GM21529 (cell line): ENCODE data around the gene PLA2G4A.

Source experiments
- ATAC-seq: cut with Tn5 transposase; IDR thresholded peaks from one replicate; pipeline ENCODE4 v1.9.1; 2021; ENCODE audit not compliant: unreplicated experiment

Gene PLA2G4A

DNA sequence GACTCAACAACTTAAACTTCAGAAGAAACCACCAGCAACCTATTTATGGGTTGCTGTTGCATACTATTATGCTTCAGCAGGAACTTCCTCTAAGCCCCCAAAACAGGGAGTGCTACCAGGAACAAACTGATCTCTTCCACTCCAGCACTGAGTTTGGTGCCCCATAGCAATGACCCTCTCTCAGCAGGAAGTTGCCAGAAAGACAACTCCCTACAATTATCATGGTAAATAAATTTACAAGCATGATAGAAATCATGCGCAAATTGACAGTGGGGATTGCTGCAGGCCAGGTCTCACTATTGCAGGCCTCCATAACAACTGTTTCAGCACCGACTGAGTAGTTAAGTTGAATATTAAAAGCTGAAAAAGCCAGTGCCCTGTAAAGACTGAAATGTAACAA, 180.6 kb downstream of the PLA2G4A start:
- no peak for ATAC-seq

DNA sequence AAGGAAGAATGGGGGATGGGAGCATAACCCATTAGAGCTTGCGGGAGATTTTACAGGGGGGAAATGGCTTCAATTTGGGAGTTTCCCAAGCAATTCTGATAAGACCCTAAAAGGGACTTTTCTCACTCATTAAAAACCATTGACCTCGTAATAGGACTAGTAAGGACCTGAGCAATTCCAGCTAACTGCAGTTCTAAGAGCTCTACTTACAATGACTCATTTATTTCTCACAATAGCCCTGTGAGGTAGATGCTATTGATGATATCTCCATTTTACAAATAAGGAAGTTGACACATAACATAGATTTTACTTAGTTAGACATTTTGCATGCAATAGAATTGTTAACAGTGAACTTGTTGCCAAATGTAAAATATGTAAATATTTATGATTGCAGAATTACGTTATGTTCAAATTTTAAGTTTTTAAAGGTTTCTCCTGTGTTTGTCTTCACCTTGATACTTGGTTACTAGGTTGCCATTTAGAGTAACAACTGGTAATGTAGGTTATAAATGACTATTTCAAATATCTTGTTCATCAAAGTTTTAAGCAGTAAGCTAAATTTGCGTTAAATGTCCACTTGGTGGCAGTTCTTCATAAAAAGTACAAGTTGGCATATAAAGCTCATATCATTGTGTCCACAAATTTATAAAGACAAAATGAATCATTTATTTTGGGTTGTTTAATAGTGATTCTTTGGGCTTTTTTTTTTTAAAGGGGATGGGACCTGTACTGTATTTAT, 182.0 kb downstream of the PLA2G4A start:
- no peak for ATAC-seq

DNA sequence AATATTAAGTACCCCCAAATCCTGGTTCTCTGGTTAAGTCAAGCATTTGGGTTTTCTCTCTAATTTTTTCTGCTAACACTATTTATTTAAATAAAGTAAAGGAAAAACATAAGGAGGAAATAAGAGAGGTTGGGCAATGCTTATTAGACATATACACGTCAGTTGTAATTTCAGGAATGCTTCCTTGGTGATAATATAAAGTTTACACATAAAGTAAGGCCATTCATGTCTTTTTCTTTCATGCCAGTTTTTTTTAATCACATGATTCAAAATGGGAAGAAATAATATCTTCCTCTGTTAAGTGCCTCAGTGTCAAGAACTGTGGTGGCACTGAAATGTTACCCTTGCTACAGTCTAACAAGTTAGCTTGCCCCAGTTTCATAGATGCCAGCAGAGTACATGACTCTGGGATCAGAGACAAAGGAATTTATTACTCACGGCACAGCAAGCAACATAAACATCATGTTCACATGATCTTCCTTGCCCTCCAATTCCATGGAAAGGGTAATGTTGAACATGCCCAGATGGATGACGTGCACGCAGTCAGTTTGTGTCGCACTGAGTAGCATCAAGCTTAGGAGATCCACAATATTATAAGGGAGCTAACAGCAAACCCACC, 184.9 kb downstream of the PLA2G4A start:
- no peak for ATAC-seq

DNA sequence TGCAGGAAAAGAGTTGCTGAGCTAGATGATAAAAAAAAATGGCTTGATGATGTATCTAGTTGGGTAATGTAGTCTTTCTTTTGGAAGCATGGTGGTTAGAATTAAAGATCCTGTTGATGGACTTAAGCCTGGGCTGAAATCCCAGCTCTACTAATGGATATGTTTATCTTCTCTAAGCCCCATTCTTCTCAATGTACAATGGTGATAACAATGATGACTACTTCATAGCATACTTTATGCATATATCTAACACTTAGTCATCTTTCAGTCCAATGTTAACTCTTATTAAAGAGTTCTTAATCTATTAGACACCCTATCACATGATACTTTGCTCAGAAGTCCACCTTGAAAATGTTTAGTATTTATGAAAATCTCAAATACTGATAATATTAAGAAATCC, 189.5 kb downstream of the PLA2G4A start:
- no peak for ATAC-seq

DNA sequence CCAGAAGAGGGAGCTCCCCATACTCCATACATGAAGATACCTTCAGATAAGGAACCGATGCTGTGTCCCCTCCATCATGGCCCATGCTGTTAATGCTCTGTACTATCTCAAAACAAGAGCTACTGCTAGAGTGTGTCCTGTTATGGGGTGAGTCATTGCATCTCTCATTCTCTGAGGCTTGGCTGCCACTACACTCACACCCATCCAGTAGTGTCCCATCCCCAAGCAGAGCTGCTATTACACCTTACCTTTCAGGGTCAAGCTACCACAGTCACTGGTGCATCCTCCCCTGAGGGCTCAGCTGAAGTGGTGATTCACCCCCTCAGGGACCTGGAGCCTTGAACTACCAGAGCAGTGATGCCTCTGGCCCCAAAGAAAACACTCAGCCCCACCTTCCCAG, 198.5 kb downstream of the PLA2G4A start:
- no peak for ATAC-seq

GRCh38 chr1:187032316-187032981, 203.7 kb downstream of the PLA2G4A start:
- ATAC-seq, result peak; percentile 48

DNA sequence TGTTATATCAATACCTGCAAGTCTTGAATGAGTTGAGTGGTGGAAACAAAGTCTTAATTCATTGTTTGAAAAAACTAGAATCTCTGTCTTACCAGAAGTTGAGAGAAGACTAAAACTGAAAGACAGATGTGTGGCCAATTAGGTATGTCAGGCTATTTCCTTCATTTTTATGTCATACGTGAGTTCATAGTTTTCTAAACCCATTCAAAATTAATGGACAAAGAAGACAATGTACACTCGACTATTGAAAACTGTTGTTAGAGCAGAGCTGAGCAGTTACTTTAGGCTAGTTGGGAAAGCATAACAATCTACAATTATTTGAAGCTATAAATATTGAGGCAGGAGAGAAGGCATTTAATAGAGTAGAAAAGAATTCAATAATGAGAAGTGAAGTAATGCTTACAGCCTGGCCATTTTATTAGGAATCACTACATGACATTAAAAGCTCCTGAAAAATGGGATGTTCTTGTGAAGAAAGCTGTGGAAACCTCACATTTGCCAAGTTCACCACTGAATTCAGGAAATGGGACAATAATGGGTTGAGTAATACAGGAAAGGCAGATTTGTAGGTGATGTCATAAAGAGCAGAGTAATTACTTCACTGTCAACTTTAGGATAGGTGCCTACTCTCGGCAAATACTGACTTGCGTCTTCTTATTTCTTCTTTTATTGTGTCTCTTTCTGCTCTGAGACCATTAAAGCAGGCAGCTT, 204.4 kb downstream of the PLA2G4A start:
- ATAC-seq, result no peak

DNA sequence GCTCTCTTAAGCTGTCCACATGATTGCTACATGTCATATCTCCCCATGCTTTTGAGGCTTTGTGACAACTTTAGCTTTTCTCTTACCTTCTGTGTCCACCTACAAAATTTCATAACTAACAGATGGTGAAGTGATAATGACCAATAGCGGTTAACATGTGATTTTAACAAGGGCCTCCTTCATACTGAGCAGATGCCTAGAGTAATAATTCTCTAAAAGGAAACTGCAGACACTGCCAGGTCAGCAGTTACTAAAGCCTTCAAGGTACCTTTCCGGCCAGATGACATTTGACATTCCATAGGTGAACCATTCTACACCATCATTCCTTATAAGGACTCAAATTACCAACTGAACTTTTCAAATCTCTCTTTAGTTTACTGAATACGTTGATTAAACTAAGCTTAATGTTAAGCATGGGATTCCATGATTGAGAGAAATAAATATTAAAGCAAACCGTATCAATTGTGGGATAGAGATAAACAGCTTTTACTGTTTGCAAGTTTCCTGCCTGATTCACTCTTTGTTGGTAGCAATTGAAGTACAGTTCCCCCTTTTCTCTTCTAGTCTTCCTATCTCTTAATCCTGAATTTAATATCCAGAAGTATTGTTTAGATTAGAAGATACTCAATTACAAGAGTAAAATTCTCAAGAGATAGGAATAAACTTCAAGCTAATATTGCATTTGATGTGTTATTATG, 205.1 kb downstream of the PLA2G4A start:
- no peak for ATAC-seq

GRCh38 chr1:187034501-187034900, 205.8 kb downstream of the PLA2G4A start:
- ATAC-seq, result no peak

DNA sequence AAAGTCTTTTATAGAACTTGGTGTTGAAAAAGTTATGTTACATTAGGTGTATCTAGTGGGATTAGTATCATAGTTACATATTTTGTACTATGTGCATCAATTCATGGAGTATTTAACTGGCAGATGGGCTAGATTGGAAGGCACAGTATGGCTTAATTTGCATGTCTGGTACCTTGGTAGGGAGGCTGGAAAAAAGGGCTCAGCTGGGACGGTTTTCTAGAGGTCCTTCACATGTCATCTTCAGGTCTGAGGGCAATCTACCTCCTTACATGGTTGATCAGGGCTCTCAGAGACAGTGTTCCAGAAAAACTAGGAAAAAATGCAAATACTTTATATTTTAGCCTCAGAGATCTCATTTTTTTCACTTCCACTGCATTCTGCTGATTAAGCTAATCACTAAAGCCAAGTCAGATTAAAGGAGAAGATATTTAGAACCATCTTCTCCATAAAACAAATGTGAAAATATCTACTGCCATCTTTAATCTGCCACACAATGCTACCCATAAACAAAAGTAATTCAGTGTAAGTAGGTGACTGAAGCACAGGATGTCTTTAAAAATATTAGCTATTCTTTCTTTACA, 209.3 kb downstream of the PLA2G4A start:
- no peak for ATAC-seq
